IPS-18a (cell line): ENCODE measurements around the gene RNF31.
A peak's percentile ranks its signal among the peaks of the same experiment; 100 is the strongest.
"Not testable (repeated sequence)": the region's sequence is repeated elsewhere in the genome, so short reads cannot be mapped to it uniquely, and the experiment has no call there.

Experiments
- H3K27ac ChIP-seq: one replicate; pipeline ENCODE4 v1.5.1; 2013; ENCODE audit warnings: low read length
- H3K27me3 ChIP-seq: one replicate; pipeline ENCODE4 v1.6.1; 2013; ENCODE audit warnings: mild to moderate bottlenecking, low read length; ENCODE audit not compliant: control insufficient read depth, insufficient read depth
- H3K36me3 ChIP-seq: one replicate; pipeline ENCODE4 v1.6.1; 2013; ENCODE audit warnings: low read depth, low read length; ENCODE audit not compliant: control insufficient read depth
- H3K4me1 ChIP-seq: one replicate; pipeline ENCODE4 v1.6.1; 2013; ENCODE audit warnings: low read depth, low read length; ENCODE audit not compliant: control insufficient read depth
- H3K4me3 ChIP-seq: one replicate; pipeline ENCODE4 v1.5.1; 2013; ENCODE audit warnings: low read length
- H3K9ac ChIP-seq: one replicate; pipeline ENCODE4 v1.6.1; 2013; ENCODE audit warnings: mild to moderate bottlenecking, low read length, moderate library complexity
- H3K9me3 ChIP-seq: one replicate; pipeline ENCODE4 v1.6.1; 2013; ENCODE audit warnings: low read depth, low read length; ENCODE audit not compliant: control insufficient read depth

Gene RNF31

GRCh38 chr14:24146978-24147760, at the start of gene RNF31:
TSS of gene RNF31 (plus strand) at chr14:24147498. CDS start at chr14:24147699, 201 bp downstream.
- H3K27me3 ChIP-seq: no peaks in the 10 kb centered on the region
- H3K4me3 ChIP-seq: peak within 1 kb of the TSS; percentile 97
- peaks cover 8% of the 10 kb centered on the region for H3K4me1 ChIP-seq
- peak within 1 kb of the TSS; percentile 71 for H3K9ac ChIP-seq
- peaks cover 46% of the 10 kb centered on the region for H3K36me3 ChIP-seq
- no peaks in the 10 kb centered on the region for H3K9me3 ChIP-seq
- peak within 1 kb of the TSS; percentile 37 for H3K27ac ChIP-seq

GRCh38 chr14:24098229-24098926, 48.9 kb upstream of the RNF31 start:
- no peak overlapping the region for H3K4me3 ChIP-seq
- peaks cover 7% of the 10 kb centered on the region for H3K4me1 ChIP-seq
- no peaks in the 10 kb centered on the region for H3K27me3 ChIP-seq
- H3K9ac ChIP-seq: no peak overlapping the region
- peaks cover 44% of the 10 kb centered on the region for H3K36me3 ChIP-seq
- no peak overlapping the region for H3K27ac ChIP-seq
- H3K9me3 ChIP-seq: no peaks in the 10 kb centered on the region

- no peak overlapping the region for H3K9ac ChIP-seq
- H3K36me3 ChIP-seq: peaks cover 51% of the 10 kb centered on the region
- no peaks in the 10 kb centered on the region for H3K27me3 ChIP-seq
- no peak overlapping the region for H3K27ac ChIP-seq
- H3K4me3 ChIP-seq: no peak overlapping the region
- H3K9me3 ChIP-seq: peaks cover 3% of the 10 kb centered on the region
- H3K4me1 ChIP-seq: peaks cover 4% of the 10 kb centered on the region
These were observed 48.1 kb upstream of the RNF31 start for GRCh38 chr14:24098927-24099813.

- Histone ChIP-seq H3K4me1 (peaks cover 4% of the 10 kb centered on the region), H3K9me3 (peaks cover 3% of the 10 kb centered on the region), H3K27ac (no peak overlapping the region), H3K36me3 (peaks cover 51% of the 10 kb centered on the region), H3K9ac (no peak overlapping the region), H3K27me3 (no peaks in the 10 kb centered on the region), H3K4me3 (no peak overlapping the region)
These were observed 46.9 kb upstream of the RNF31 start for GRCh38 chr14:24100197-24100981.

- Histone ChIP-seq H3K4me3 (no peak overlapping the region), H3K9ac (no peak overlapping the region), H3K36me3 (peaks cover 51% of the 10 kb centered on the region), H3K4me1 (no peaks in the 10 kb centered on the region), H3K9me3 (peaks cover 3% of the 10 kb centered on the region), H3K27me3 (no peaks in the 10 kb centered on the region), H3K27ac (no peak overlapping the region)
These were observed 46.3 kb upstream of the RNF31 start for GRCh38 chr14:24100982-24101494.

GRCh38 chr14:24102357-24103048, 44.8 kb upstream of the RNF31 start:
- no peak overlapping the region for H3K4me3 ChIP-seq
- no peaks in the 10 kb centered on the region for H3K27me3 ChIP-seq
- no peak overlapping the region for H3K27ac ChIP-seq
- H3K9ac ChIP-seq: no peak overlapping the region
- H3K36me3 ChIP-seq: peaks cover 51% of the 10 kb centered on the region
- peaks cover 3% of the 10 kb centered on the region for H3K9me3 ChIP-seq
- H3K4me1 ChIP-seq: no peaks in the 10 kb centered on the region

- H3K9me3 ChIP-seq: peaks cover 3% of the 10 kb centered on the region
- H3K9ac ChIP-seq: no peak overlapping the region
- H3K27me3 ChIP-seq: no peaks in the 10 kb centered on the region
- no peak overlapping the region for H3K27ac ChIP-seq
- peaks cover 44% of the 10 kb centered on the region for H3K36me3 ChIP-seq
- H3K4me3 ChIP-seq: no peak overlapping the region
- H3K4me1 ChIP-seq: no peaks in the 10 kb centered on the region
These were observed 43.8 kb upstream of the RNF31 start for GRCh38 chr14:24103451-24103850.

- not testable (repeated sequence) for H3K9ac ChIP-seq, H3K4me1 ChIP-seq, H3K27ac ChIP-seq
These were observed 41.6 kb upstream of the RNF31 start for GRCh38 chr14:24105609-24106239.

GRCh38 chr14:24106672-24107271, 40.5 kb upstream of the RNF31 start:
- Histone ChIP-seq H3K4me3 (no peak overlapping the region), H3K36me3 (peaks cover 16% of the 10 kb centered on the region), H3K9ac (no peak overlapping the region), H3K27ac (no peak overlapping the region), H3K9me3 (peaks cover 3% of the 10 kb centered on the region), H3K27me3 (no peaks in the 10 kb centered on the region), H3K4me1 (no peaks in the 10 kb centered on the region)

More at GRCh38 chr14:24105609-24106239, 41.6 kb upstream of the RNF31 start:
- not testable (repeated sequence) for H3K4me3 ChIP-seq, H3K9me3 ChIP-seq, H3K27me3 ChIP-seq
- peaks cover 23% of the 10 kb centered on the region for H3K36me3 ChIP-seq
